KBM-7 (cell line): ENCODE measurements around the gene CTNNBL1.
"Not testable (repeated sequence)": the region's sequence is repeated elsewhere in the genome, so short reads cannot be mapped to it uniquely, and the experiment has no call there.

ENCODE experiments used
- DNase-seq: peaks from one replicate; pipeline ENCODE4 v3.0.0-alpha.2; 2015
- in situ Hi-C: fragments of 300-500 bp; cut with MboI; formaldehyde crosslinking; loops from 2 replicates; pipeline ENCODE4 v1.14.3; 2020; ENCODE audit warnings: low sequenced_read_pairs, low pct_unique_long_range_greater_than_20kb, mixed read lengths

Gene CTNNBL1

GRCh38 chr20:37703035-37703845 is 9.4 kb downstream of the CTNNBL1 start:
- in situ Hi-C loops: no loop called here
- DNase-seq: no peak

GRCh38 chr20:37704955-37705354 is 11.1 kb downstream of the CTNNBL1 start:
- no peak for DNase-seq
- in situ Hi-C loops: no loop called here

GRCh38 chr20:37706298-37706697 is 12.5 kb downstream of the CTNNBL1 start:
- in situ Hi-C loops: no loop called here
- DNase-seq: no peak

- in situ Hi-C loops: no loop called here
- no peak for DNase-seq
These were observed 17.2 kb downstream of the CTNNBL1 start for GRCh38 chr20:37711001-37711400.

GRCh38 chr20:37711994-37712964 is 18.4 kb downstream of the CTNNBL1 start:
- in situ Hi-C loops: no loop called here
- no peak for DNase-seq

- DNase-seq: no peak
- in situ Hi-C loops: no loop called here
These were observed 19.6 kb downstream of the CTNNBL1 start for GRCh38 chr20:37713396-37713795.

- in situ Hi-C loops: no loop called here
- DNase-seq: peak; percentile 38
These were observed 21.3 kb downstream of the CTNNBL1 start for GRCh38 chr20:37714978-37715672.

- in situ Hi-C loops: no loop called here
- DNase-seq: no peak
These were observed 27.9 kb downstream of the CTNNBL1 start for GRCh38 chr20:37721751-37722150.

- in situ Hi-C loops, DNase-seq: not testable (repeated sequence)
These were observed 28.5 kb downstream of the CTNNBL1 start for GRCh38 chr20:37722312-37722711.

- no peak for DNase-seq
- in situ Hi-C loops: no loop called here
These were observed 29.8 kb downstream of the CTNNBL1 start for GRCh38 chr20:37723668-37724067.

- in situ Hi-C loops: no loop called here
- no peak for DNase-seq
These were observed 31.3 kb downstream of the CTNNBL1 start for GRCh38 chr20:37725165-37725564.

GRCh38 chr20:37725855-37726254 is 32.0 kb downstream of the CTNNBL1 start:
- in situ Hi-C loops: no loop called here
- DNase-seq: no peak

- in situ Hi-C loops: no loop called here
- no peak for DNase-seq
These were observed 32.5 kb downstream of the CTNNBL1 start for GRCh38 chr20:37726321-37726720.

GRCh38 chr20:37726971-37727956 is 33.4 kb downstream of the CTNNBL1 start:
- in situ Hi-C loops: no loop called here
- DNase-seq: no peak

- no peak for DNase-seq
- in situ Hi-C loops: no loop called here
These were observed 34.3 kb downstream of the CTNNBL1 start for GRCh38 chr20:37727957-37728634.

GRCh38 chr20:37728635-37728983 is 34.8 kb downstream of the CTNNBL1 start:
- in situ Hi-C loops: no loop called here
- DNase-seq: no peak

GRCh38 chr20:37729452-37729851 is 35.6 kb downstream of the CTNNBL1 start:
- in situ Hi-C loops: no loop called here
- no peak for DNase-seq

GRCh38 chr20:37729909-37730308 is 36.1 kb downstream of the CTNNBL1 start:
- DNase-seq: no peak
- in situ Hi-C loops: no loop called here
